ENCODE measurements around the gene TAS2R20.

DNA sequence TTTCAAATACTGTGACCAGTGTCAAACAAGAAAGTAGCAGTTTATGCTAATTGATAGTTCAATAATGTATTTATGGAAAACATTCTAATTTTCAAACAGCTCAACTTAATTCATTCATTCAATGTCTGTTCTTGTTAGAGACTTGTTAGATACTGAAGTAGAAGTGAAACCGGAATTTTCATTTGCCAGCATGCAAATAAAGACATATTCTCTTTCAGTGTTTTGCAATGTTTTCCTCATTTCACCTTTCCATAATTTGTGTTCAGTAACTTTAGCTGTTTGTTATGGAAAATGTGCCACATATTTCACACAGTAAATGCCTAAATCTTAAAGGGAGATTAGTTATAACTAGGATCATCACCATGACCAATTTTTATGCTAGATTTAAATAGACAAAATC, 32.6 kb downstream of the TAS2R20 start:
- TF ChIP-seq, protein P1, sequence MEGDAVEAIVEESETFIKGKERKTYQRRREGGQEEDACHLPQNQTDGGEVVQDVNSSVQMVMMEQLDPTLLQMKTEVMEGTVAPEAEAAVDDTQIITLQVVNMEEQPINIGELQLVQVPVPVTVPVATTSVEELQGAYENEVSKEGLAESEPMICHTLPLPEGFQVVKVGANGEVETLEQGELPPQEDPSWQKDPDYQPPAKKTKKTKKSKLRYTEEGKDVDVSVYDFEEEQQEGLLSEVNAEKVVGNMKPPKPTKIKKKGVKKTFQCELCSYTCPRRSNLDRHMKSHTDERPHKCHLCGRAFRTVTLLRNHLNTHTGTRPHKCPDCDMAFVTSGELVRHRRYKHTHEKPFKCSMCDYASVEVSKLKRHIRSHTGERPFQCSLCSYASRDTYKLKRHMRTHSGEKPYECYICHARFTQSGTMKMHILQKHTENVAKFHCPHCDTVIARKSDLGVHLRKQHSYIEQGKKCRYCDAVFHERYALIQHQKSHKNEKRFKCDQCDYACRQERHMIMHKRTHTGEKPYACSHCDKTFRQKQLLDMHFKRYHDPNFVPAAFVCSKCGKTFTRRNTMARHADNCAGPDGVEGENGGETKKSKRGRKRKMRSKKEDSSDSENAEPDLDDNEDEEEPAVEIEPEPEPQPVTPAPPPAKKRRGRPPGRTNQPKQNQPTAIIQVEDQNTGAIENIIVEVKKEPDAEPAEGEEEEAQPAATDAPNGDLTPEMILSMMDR (IDR thresholded peaks at IDR 0.05), result no peak
- TF ChIP-seq POLR2AphosphoS5 (IDR thresholded peaks at IDR 0.05) (no peak), POLR2A (IDR thresholded peaks at IDR 0.05) (no peak), EP300 (IDR thresholded peaks at IDR 0.05) (no peak)
